HEK293 (cell line): ENCODE measurements around the gene CADPS.

Experiments used
- CTCF ChIA-PET: fragments of 350-600 bp; formaldehyde crosslinking; extraction: SDS; loops from one replicate; lab custom pipeline; 2021; ENCODE audit warnings: antibody characterized with exemption; lab: Yijun Ruan, JAX
- POLR2A ChIA-PET: fragments of 300-600 bp; formaldehyde crosslinking; extraction: SDS; loops from one replicate; lab custom pipeline; 2020; ENCODE audit warnings: antibody characterized with exemption, inconsistent platforms; lab: Yijun Ruan, JAX
- H3K27ac ChIP-seq: fragments of 200-500 bp; sonication (Bioruptor generic); 2 replicates; pipeline ENCODE4 v1.5.1; 2014; ENCODE audit warnings: low read depth, low read length, control low read depth, inconsistent platforms; ENCODE audit errors: extremely low read depth
- H3K36me3 ChIP-seq, 2 experiments: fragments of 200-500 bp in 1 of 2; sonication (Bioruptor generic) in 1 of 2; 1 replicate in 1 of 2; 2 replicates in 1 of 2; pipeline ENCODE4 v1.5.1; 2014 to 2017; ENCODE audit warnings: inconsistent platforms in 2 of 2, low read length in 2 of 2; ENCODE audit not compliant: control insufficient read depth in 2 of 2, insufficient read depth in 1 of 2
- H3K4me1 ChIP-seq: fragments of 200-500 bp; sonication (Bioruptor generic); 2 replicates; pipeline ENCODE4 v1.5.1; 2014; ENCODE audit warnings: mild to moderate bottlenecking, low read length, inconsistent platforms; ENCODE audit not compliant: control insufficient read depth, insufficient read depth
- H3K4me3 ChIP-seq: 2 replicates; pipeline ENCODE4 v1.5.1; 2011; ENCODE audit warnings: low read depth, mild to moderate bottlenecking, control low read depth, low read length, moderate library complexity
- H3K9me3 ChIP-seq: fragments of 200-500 bp; sonication (Bioruptor generic); 2 replicates; pipeline ENCODE4 v1.5.1; 2014; ENCODE audit warnings: low read depth, low read length, inconsistent platforms; ENCODE audit not compliant: control insufficient read depth, insufficient read depth
- GLI2 ChIP-seq: fragments of 450-650 bp; formaldehyde crosslinking; IDR thresholded peaks from 2 replicates; pipeline ENCODE4; 2017; ENCODE audit warnings: missing biosample characterization, missing genetic modification characterization, low read depth, borderline replicate concordance
- KLF16 ChIP-seq: fragments of 450-650 bp; formaldehyde crosslinking; IDR thresholded peaks from 2 replicates; pipeline ENCODE4 v1.5.1; 2017; ENCODE audit warnings: missing biosample characterization, missing genetic modification characterization
- ZBTB26 ChIP-seq: fragments of 450-650 bp; formaldehyde crosslinking; optimal IDR thresholded peaks from 2 replicates; pipeline ENCODE3; 2016; ENCODE audit warnings: missing biosample characterization, mild to moderate bottlenecking, missing genetic modification characterization
- ZBTB8A ChIP-seq: fragments of 450-650 bp; formaldehyde crosslinking; IDR thresholded peaks from 2 replicates; pipeline ENCODE4 v1.5.1; 2016; ENCODE audit warnings: missing biosample characterization, missing genetic modification characterization
- ZNF146 ChIP-seq: fragments of 450-650 bp; formaldehyde crosslinking; IDR thresholded peaks from 2 replicates; pipeline ENCODE4 v1.5.1; 2016; ENCODE audit warnings: missing biosample characterization, missing genetic modification characterization
- ZNF157 ChIP-seq: fragments of 450-650 bp; formaldehyde crosslinking; IDR thresholded peaks from 2 replicates; pipeline ENCODE4 v1.5.1; 2016; ENCODE audit warnings: missing biosample characterization, missing genetic modification characterization
- ZNF350 ChIP-seq: fragments of 450-650 bp; formaldehyde crosslinking; IDR thresholded peaks from 2 replicates; pipeline ENCODE4 v1.5.0; 2017; ENCODE audit warnings: missing biosample characterization, mild to moderate bottlenecking, missing genetic modification characterization
- ZNF366 ChIP-seq: fragments of 450-650 bp; formaldehyde crosslinking; conservative IDR thresholded peaks from 2 replicates; pipeline ENCODE4 v1.5.1; 2016; ENCODE audit warnings: missing biosample characterization, missing genetic modification characterization
- ZNF394 ChIP-seq: fragments of 450-650 bp; formaldehyde crosslinking; IDR thresholded peaks from 2 replicates; pipeline ENCODE4 v1.5.1; 2016; ENCODE audit warnings: missing biosample characterization, missing genetic modification characterization, mild to moderate bottlenecking, moderate library complexity, borderline replicate concordance
- ZNF404 ChIP-seq: fragments of 450-650 bp; formaldehyde crosslinking; IDR thresholded peaks from 2 replicates; pipeline ENCODE4 v1.5.1; 2017; ENCODE audit warnings: missing biosample characterization, missing genetic modification characterization
- ZNF433 ChIP-seq: fragments of 450-650 bp; formaldehyde crosslinking; IDR thresholded peaks from 2 replicates; pipeline ENCODE4 v1.5.1; 2016; ENCODE audit warnings: missing biosample characterization, missing genetic modification characterization, low read depth
- ZNF510 ChIP-seq: fragments of 450-650 bp; formaldehyde crosslinking; IDR thresholded peaks from 2 replicates; pipeline ENCODE4 v1.5.1; 2018; ENCODE audit warnings: mild to moderate bottlenecking, missing genetic modification characterization, missing biosample characterization; ENCODE audit not compliant: insufficient replicate concordance
- ZNF514 ChIP-seq: fragments of 450-650 bp; formaldehyde crosslinking; IDR thresholded peaks from 2 replicates; pipeline ENCODE4 v1.5.1; 2016; ENCODE audit warnings: missing biosample characterization, missing genetic modification characterization
- ZNF621 ChIP-seq: fragments of 450-650 bp; formaldehyde crosslinking; IDR thresholded peaks from 2 replicates; pipeline ENCODE4 v1.5.1; 2017; ENCODE audit warnings: missing biosample characterization, missing genetic modification characterization
- ZNF626 ChIP-seq: fragments of 450-650 bp; sonication (Bioruptor Pico); formaldehyde crosslinking; IDR thresholded peaks from 2 replicates; pipeline ENCODE4 v1.5.1; 2018; ENCODE audit warnings: missing biosample characterization, missing genetic modification characterization, inconsistent platforms
- ZNF677 ChIP-seq: fragments of 450-650 bp; IDR thresholded peaks from 2 replicates; pipeline ENCODE4 v1.5.0; 2018; ENCODE audit warnings: missing biosample characterization, mild to moderate bottlenecking, missing genetic modification characterization, moderate library complexity
- ZNF701 ChIP-seq: fragments of 450-650 bp; formaldehyde crosslinking; IDR thresholded peaks from 2 replicates; pipeline ENCODE4 v1.5.1; 2016; ENCODE audit warnings: missing biosample characterization, missing genetic modification characterization
- ZNF792 ChIP-seq: fragments of 450-650 bp; formaldehyde crosslinking; IDR thresholded peaks from 2 replicates; pipeline ENCODE4 v1.5.1; 2016; ENCODE audit warnings: missing biosample characterization, missing genetic modification characterization
- ZSCAN18 ChIP-seq: fragments of 450-650 bp; formaldehyde crosslinking; IDR thresholded peaks from 2 replicates; pipeline ENCODE4 v1.5.1; 2016; ENCODE audit warnings: missing biosample characterization, missing genetic modification characterization
- TF ChIP-seq, protein P1 (sequence below): fragments of 450-650 bp; formaldehyde crosslinking; IDR thresholded peaks from 2 replicates; pipeline ENCODE4 v1.5.1; 2016; ENCODE audit warnings: missing biosample characterization, missing genetic modification characterization

The CADPS gene

DNA sequence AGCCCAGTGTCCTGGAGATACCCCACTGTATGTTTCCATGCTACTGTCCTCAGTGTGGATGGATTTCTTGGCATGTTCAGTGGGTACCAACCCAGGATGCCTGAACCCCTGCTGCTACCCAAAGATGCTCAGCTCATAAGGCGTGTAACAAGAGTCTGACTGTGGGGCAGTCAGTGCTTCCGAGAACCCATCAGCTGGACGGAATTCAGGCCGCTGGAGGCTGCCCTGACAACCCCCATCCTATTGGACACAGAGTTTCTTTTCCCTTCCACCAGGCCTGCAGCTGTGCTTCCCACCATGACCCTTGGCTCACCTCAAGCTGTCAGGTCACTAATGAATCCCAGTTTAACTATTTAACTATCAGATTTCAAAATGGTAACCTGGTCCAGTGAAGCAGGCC lies 277.7 kb downstream of the CADPS start (continued):
- TF ChIP-seq ZNF433 (tag by site-specific recombination) (no peak), ZNF510 (no peak)

GRCh38 chr3:62592408-62592807 lies 282.8 kb downstream of the CADPS start:
- Histone ChIP-seq H3K27ac (no peak overlapping the region), H3K4me1 (no peaks in the 10 kb centered on the region), H3K36me3 (no peaks in the 10 kb centered on the region), H3K4me3 (no peak overlapping the region), H3K9me3 (no peaks in the 10 kb centered on the region)
- TF ChIP-seq, protein P1, sequence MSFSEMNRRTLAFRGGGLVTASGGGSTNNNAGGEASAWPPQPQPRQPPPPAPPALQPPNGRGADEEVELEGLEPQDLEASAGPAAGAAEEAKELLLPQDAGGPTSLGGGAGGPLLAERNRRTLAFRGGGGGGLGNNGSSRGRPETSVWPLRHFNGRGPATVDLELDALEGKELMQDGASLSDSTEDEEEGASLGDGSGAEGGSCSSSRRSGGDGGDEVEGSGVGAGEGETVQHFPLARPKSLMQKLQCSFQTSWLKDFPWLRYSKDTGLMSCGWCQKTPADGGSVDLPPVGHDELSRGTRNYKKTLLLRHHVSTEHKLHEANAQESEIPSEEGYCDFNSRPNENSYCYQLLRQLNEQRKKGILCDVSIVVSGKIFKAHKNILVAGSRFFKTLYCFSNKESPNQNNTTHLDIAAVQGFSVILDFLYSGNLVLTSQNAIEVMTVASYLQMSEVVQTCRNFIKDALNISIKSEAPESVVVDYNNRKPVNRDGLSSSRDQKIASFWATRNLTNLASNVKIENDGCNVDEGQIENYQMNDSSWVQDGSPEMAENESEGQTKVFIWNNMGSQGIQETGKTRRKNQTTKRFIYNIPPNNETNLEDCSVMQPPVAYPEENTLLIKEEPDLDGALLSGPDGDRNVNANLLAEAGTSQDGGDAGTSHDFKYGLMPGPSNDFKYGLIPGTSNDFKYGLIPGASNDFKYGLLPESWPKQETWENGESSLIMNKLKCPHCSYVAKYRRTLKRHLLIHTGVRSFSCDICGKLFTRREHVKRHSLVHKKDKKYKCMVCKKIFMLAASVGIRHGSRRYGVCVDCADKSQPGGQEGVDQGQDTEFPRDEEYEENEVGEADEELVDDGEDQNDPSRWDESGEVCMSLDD (tag by site-specific recombination) = no peak
- TF ChIP-seq ZNF626 = no peak
- no peak for TF ChIP-seq ZSCAN18 (tag by site-specific recombination)
- TF ChIP-seq ZNF701 = no peak
- no peak for TF ChIP-seq ZNF792 (tag by site-specific recombination)
- no peak for TF ChIP-seq ZNF366 (tag by site-specific recombination)
- no peak for TF ChIP-seq GLI2 (tag by site-specific recombination)
- TF ChIP-seq ZNF146 (tag by site-specific recombination) = no peak
- no peak for TF ChIP-seq ZNF621 (tag by site-specific recombination)
- TF ChIP-seq ZNF394 = no peak
- TF ChIP-seq ZBTB8A = no peak
- no peak for TF ChIP-seq ZBTB26 (tag by site-specific recombination)
- TF ChIP-seq ZNF677 (tag by site-specific recombination) = no peak
- no peak for TF ChIP-seq ZNF404
- no peak for TF ChIP-seq ZNF157 (tag by site-specific recombination)
- no peak for TF ChIP-seq ZNF514 (tag by site-specific recombination)
- CTCF ChIA-PET = no interaction called here
- POLR2A ChIA-PET = no interaction called here

DNA sequence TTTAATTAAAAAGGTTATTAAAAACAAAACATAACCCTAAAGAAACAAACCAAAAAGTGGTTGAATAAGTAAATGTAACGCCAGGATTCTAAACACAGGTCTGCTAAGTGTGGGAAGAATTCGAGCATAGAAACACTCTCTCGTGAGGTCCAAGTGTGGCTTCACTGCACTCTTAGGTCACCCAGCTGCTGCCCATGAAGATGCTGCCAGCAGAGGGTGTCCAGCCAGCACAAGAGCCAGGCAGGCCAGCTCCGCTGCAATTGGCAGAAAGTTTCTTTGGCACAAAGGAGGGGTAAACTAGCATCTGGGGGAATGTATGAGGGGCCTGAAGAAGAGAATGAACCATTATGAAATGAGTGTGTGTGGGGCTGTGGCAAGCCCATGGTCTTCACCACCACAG lies 286.1 kb downstream of the CADPS start:
- ChIA-PET POLR2A (no interaction called here), CTCF (no interaction called here)
- Histone ChIP-seq H3K9me3 (no peaks in the 10 kb centered on the region), H3K27ac (no peak overlapping the region), H3K4me3 (no peak overlapping the region), H3K36me3 (no peaks in the 10 kb centered on the region), H3K4me1 (no peaks in the 10 kb centered on the region)
- no peak for TF ChIP-seq KLF16
- TF ChIP-seq ZNF350 = no peak
